ENCODE results near the gene NABP2. TPM values are rescaled to one million over a fixed set of nuclear protein-coding genes. Genes with fewer than 3 reads are reported as not detected.

Gene NABP2
- total and polyA plus RNA-seq, 2 donors (not counting 3 experiments of a cell fraction or from before 2014, with no cell fraction given) = 42.4 to 59.7 TPM

GRCh38 chr12:56260380-56260779 lies 36.2 kb downstream of the NABP2 start:
- Histone ChIP-seq H3K9ac (replicated peaks; ENCODE audit: extremely low read depth, insufficient read depth, low read length) (no peak overlapping the region), H3K27ac (ENCODE audit: insufficient read depth, low read depth, low read length) (no peak overlapping the region), H3K4me1 (ENCODE audit: control insufficient read depth, extremely low read depth, insufficient read depth, low read length) (peaks cover 18% of the 10 kb centered on the region), H2AFZ (ENCODE audit: low read depth, low read length) (no peak overlapping the region), H3K9me1 (replicated peaks; ENCODE audit: control insufficient read depth, extremely low read depth, insufficient read depth, low read length) (no peaks in the 10 kb centered on the region), H3K36me3 (ENCODE audit: control insufficient read depth in 2 of 2, extremely low read depth in 1 of 2, insufficient read depth in 2 of 2, low read length in 2 of 2) (peaks cover 6% of the 10 kb centered on the region in 2 experiments), H4K20me1 (replicated peaks; ENCODE audit: control insufficient read depth, extremely low read depth, insufficient read depth, low read length) (no peaks in the 10 kb centered on the region), H3K79me2 (ENCODE audit: control insufficient read depth, insufficient read depth, low read length) (peaks cover 26% of the 10 kb centered on the region), H3K4me2 (ENCODE audit: insufficient read depth, low read length) (no peak overlapping the region), H3K27me3 (ENCODE audit: control insufficient read depth in 2 of 2, insufficient read depth in 2 of 2, low read length in 2 of 2) (no peaks in the 10 kb centered on the region), H3K4me3 (replicated peaks in 1 of 3; ENCODE audit: insufficient read depth in 1 of 3, low read depth in 1 of 3, low read length in 3 of 3) (no peak overlapping the region), H3K9me3 (replicated peaks; ENCODE audit: control insufficient read depth, insufficient read depth, low read length) (no peaks in the 10 kb centered on the region)
- dilution Hi-C loops (cut with MboI; ENCODE audit: extremely low pct_ligation_motif_present, low sequenced_read_pairs) (no loop called here), intact Hi-C loops (cut with micrococcal nuclease) (no loop called here)
- BruUV-seq (replicated peaks) = no TSS peak
- DNase-seq (ENCODE audit: low read depth, low spot score) = no peak
- ChIA-PET CTCF (no interaction called here), POLR2A (no interaction called here)
- no peak for FAIRE-seq
- no peak for TF ChIP-seq EZH2 (IDR thresholded peaks at IDR 0.05; ENCODE audit: borderline replicate concordance, low read depth, low read length, severe bottlenecking)
- TF ChIP-seq MYC (IDR thresholded peaks at IDR 0.05; ENCODE audit: low read depth, low read length) = no peak
- TF ChIP-seq CTCF (IDR thresholded peaks at IDR 0.05; ENCODE audit: extremely low read depth in 1 of 2, insufficient read depth in 1 of 2, low read depth in 1 of 2, low read length in 2 of 2) = no peak

GRCh38 chr12:56260921-56261320 lies 36.8 kb downstream of the NABP2 start:
- DNase-seq (ENCODE audit: low read depth, low spot score) = no peak
- Histone ChIP-seq H3K9me1 (replicated peaks; ENCODE audit: control insufficient read depth, extremely low read depth, insufficient read depth, low read length) (no peaks in the 10 kb centered on the region), H4K20me1 (replicated peaks; ENCODE audit: control insufficient read depth, extremely low read depth, insufficient read depth, low read length) (no peaks in the 10 kb centered on the region), H3K4me3 (replicated peaks in 1 of 3; ENCODE audit: insufficient read depth in 1 of 3, low read depth in 1 of 3, low read length in 3 of 3) (no peak overlapping the region), H3K27me3 (ENCODE audit: control insufficient read depth in 2 of 2, insufficient read depth in 2 of 2, low read length in 2 of 2) (no peaks in the 10 kb centered on the region), H3K27ac (ENCODE audit: insufficient read depth, low read depth, low read length) (no peak overlapping the region), H3K9ac (replicated peaks; ENCODE audit: extremely low read depth, insufficient read depth, low read length) (no peak overlapping the region), H3K79me2 (ENCODE audit: control insufficient read depth, insufficient read depth, low read length) (peaks cover 21% of the 10 kb centered on the region), H3K4me1 (ENCODE audit: control insufficient read depth, extremely low read depth, insufficient read depth, low read length) (peaks cover 18% of the 10 kb centered on the region), H3K36me3 (ENCODE audit: control insufficient read depth in 2 of 2, extremely low read depth in 1 of 2, insufficient read depth in 2 of 2, low read length in 2 of 2) (peaks cover under 1% of the 10 kb centered on the region in 2 experiments), H3K9me3 (replicated peaks; ENCODE audit: control insufficient read depth, insufficient read depth, low read length) (no peaks in the 10 kb centered on the region), H2AFZ (ENCODE audit: low read depth, low read length) (no peak overlapping the region), H3K4me2 (ENCODE audit: insufficient read depth, low read length) (no peak overlapping the region)
- dilution Hi-C loops (cut with MboI; ENCODE audit: extremely low pct_ligation_motif_present, low sequenced_read_pairs) (no loop called here), intact Hi-C loops (cut with micrococcal nuclease) (no loop called here)
- no peak for FAIRE-seq
- POLR2A ChIA-PET = no interaction called here
- CTCF ChIA-PET = no interaction called here
- no peak for TF ChIP-seq POLR2AphosphoS5 (IDR thresholded peaks at IDR 0.05; ENCODE audit: insufficient read depth, low read depth, low read length)
- no peak for TF ChIP-seq GATA2 (IDR thresholded peaks at IDR 0.05; ENCODE audit: insufficient read depth, insufficient read length, low read depth, low read length)
- TF ChIP-seq EZH2 (IDR thresholded peaks at IDR 0.05; ENCODE audit: borderline replicate concordance, low read depth, low read length, severe bottlenecking) = no peak
- TF ChIP-seq CTCF (IDR thresholded peaks at IDR 0.05; ENCODE audit: extremely low read depth in 1 of 2, insufficient read depth in 1 of 2, low read depth in 1 of 2, low read length in 2 of 2) = no peak
- no peak for TF ChIP-seq MYC (IDR thresholded peaks at IDR 0.05; ENCODE audit: low read depth, low read length)
- TF ChIP-seq, protein P1, sequence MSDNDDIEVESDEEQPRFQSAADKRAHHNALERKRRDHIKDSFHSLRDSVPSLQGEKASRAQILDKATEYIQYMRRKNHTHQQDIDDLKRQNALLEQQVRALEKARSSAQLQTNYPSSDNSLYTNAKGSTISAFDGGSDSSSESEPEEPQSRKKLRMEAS (IDR thresholded peaks at IDR 0.05; ENCODE audit: insufficient read depth, insufficient read length) = no peak
- no TSS peak for BruUV-seq (replicated peaks)

All from endothelial cell of umbilical vein (primary cell).